Measurements from ENCODE around the gene ZNF595.
A peak's percentile ranks its signal among the peaks of the same experiment; 100 is the strongest.
"Not testable (repeated sequence)": the region's sequence is repeated elsewhere in the genome, so short reads cannot be mapped to it uniquely, and the experiment has no call there.

ZNF595 gene

GRCh38 chr4:86559-87324, 33.6 kb downstream of the ZNF595 start:
- not testable (repeated sequence) for DNase-seq (ENCODE audit: low spot score)

- no peak for DNase-seq (ENCODE audit: low spot score)
Measured at GRCh38 chr4:98386-98785, 45.3 kb downstream of the ZNF595 start.

- DNase-seq (ENCODE audit: low spot score) = no peak
Measured at GRCh38 chr4:99863-100262, 46.7 kb downstream of the ZNF595 start.

- DNase-seq (ENCODE audit: low spot score) = no peak
Measured at GRCh38 chr4:107083-107443, 53.9 kb downstream of the ZNF595 start.

GRCh38 chr4:107444-108429, 54.6 kb downstream of the ZNF595 start:
- DNase-seq (ENCODE audit: low spot score) = no peak

GRCh38 chr4:112771-113170, 59.6 kb downstream of the ZNF595 start:
- no peak for DNase-seq (ENCODE audit: low spot score)

GRCh38 chr4:113732-114131, 60.6 kb downstream of the ZNF595 start:
- no peak for DNase-seq (ENCODE audit: low spot score)

- DNase-seq (ENCODE audit: low spot score) = no peak
Measured at GRCh38 chr4:114149-114548, 61.0 kb downstream of the ZNF595 start.

- DNase-seq (ENCODE audit: low spot score) = no peak
Measured at GRCh38 chr4:116499-116898, 63.4 kb downstream of the ZNF595 start.

- DNase-seq (ENCODE audit: low spot score) = no peak
Measured at GRCh38 chr4:120616-121015, 67.5 kb downstream of the ZNF595 start.

- peak; percentile 11 for DNase-seq (ENCODE audit: low spot score)
Measured at GRCh38 chr4:121408-122084, 68.4 kb downstream of the ZNF595 start.

- not testable (repeated sequence) for DNase-seq (ENCODE audit: low spot score)
Measured at GRCh38 chr4:123922-124274, 70.8 kb downstream of the ZNF595 start.

GRCh38 chr4:124275-125081, 71.4 kb downstream of the ZNF595 start, which contains the start of gene ZNF718:
Gene ZNF718 (plus strand): TSS chr4:124501. CDS start chr4:124671, 170 bp downstream.
- peak; percentile 96 for DNase-seq (ENCODE audit: low spot score)

GRCh38 chr4:125091-125771, 72.1 kb downstream of the ZNF595 start:
- no peak for DNase-seq (ENCODE audit: low spot score)

GRCh38 chr4:125833-126232, 72.7 kb downstream of the ZNF595 start:
- no peak for DNase-seq (ENCODE audit: low spot score)

- no peak for DNase-seq (ENCODE audit: low spot score)
Measured at GRCh38 chr4:132483-132882, 79.4 kb downstream of the ZNF595 start.
